ENCODE data around the gene FGF2.

DNA sequence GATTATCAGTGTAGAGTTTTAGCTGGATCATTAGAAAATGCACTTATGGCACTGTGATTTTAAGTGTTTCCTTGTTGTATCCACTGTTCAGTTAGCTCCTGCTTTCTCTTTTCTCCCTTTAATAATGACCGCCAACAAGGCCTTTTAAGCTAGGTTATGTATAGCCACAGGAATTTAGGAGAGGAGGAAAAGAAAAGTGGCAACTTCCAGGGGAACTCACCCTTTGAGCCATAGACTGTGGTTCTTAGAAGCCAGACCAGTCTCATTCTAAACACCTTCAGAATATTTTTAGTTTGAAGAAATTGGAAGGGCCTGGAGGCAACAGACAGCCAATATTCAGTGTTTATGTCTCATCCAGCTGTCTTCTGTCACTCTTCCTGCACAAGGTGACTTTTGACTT, 6.1 kb downstream of the FGF2 start:
- TF ChIP-seq EZH2phosphoT487 (IDR thresholded peaks at IDR 0.05; ENCODE audit: borderline replicate concordance): no peak
- no peak for TF ChIP-seq POLR2A (IDR thresholded peaks at IDR 0.05; ENCODE audit: borderline replicate concordance, extremely low read depth, insufficient read depth, insufficient read length)
- TF ChIP-seq, protein P1, sequence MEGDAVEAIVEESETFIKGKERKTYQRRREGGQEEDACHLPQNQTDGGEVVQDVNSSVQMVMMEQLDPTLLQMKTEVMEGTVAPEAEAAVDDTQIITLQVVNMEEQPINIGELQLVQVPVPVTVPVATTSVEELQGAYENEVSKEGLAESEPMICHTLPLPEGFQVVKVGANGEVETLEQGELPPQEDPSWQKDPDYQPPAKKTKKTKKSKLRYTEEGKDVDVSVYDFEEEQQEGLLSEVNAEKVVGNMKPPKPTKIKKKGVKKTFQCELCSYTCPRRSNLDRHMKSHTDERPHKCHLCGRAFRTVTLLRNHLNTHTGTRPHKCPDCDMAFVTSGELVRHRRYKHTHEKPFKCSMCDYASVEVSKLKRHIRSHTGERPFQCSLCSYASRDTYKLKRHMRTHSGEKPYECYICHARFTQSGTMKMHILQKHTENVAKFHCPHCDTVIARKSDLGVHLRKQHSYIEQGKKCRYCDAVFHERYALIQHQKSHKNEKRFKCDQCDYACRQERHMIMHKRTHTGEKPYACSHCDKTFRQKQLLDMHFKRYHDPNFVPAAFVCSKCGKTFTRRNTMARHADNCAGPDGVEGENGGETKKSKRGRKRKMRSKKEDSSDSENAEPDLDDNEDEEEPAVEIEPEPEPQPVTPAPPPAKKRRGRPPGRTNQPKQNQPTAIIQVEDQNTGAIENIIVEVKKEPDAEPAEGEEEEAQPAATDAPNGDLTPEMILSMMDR (IDR thresholded peaks at IDR 0.05 in 2 of 3, conservative IDR thresholded peaks at IDR 0.05 in 1 of 3; ENCODE audit: borderline replicate concordance in 1 of 3, insufficient read depth in 1 of 3, low read depth in 2 of 3, low read length in 2 of 3): no peak
- no peak for TF ChIP-seq POLR2AphosphoS5 (IDR thresholded peaks at IDR 0.05; ENCODE audit: low read depth, low read length)
- TF ChIP-seq JUND (IDR thresholded peaks at IDR 0.05): no peak
- no peak for TF ChIP-seq ZNF274 (IDR thresholded peaks at IDR 0.05; ENCODE audit: low read depth, low read length)
- TF ChIP-seq, protein P2, sequence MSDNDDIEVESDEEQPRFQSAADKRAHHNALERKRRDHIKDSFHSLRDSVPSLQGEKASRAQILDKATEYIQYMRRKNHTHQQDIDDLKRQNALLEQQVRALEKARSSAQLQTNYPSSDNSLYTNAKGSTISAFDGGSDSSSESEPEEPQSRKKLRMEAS (IDR thresholded peaks at IDR 0.05): no peak
- no peak for TF ChIP-seq EGR1 (IDR thresholded peaks at IDR 0.05; ENCODE audit: low read depth)
- TF ChIP-seq, protein P3, sequence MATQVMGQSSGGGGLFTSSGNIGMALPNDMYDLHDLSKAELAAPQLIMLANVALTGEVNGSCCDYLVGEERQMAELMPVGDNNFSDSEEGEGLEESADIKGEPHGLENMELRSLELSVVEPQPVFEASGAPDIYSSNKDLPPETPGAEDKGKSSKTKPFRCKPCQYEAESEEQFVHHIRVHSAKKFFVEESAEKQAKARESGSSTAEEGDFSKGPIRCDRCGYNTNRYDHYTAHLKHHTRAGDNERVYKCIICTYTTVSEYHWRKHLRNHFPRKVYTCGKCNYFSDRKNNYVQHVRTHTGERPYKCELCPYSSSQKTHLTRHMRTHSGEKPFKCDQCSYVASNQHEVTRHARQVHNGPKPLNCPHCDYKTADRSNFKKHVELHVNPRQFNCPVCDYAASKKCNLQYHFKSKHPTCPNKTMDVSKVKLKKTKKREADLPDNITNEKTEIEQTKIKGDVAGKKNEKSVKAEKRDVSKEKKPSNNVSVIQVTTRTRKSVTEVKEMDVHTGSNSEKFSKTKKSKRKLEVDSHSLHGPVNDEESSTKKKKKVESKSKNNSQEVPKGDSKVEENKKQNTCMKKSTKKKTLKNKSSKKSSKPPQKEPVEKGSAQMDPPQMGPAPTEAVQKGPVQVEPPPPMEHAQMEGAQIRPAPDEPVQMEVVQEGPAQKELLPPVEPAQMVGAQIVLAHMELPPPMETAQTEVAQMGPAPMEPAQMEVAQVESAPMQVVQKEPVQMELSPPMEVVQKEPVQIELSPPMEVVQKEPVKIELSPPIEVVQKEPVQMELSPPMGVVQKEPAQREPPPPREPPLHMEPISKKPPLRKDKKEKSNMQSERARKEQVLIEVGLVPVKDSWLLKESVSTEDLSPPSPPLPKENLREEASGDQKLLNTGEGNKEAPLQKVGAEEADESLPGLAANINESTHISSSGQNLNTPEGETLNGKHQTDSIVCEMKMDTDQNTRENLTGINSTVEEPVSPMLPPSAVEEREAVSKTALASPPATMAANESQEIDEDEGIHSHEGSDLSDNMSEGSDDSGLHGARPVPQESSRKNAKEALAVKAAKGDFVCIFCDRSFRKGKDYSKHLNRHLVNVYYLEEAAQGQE (IDR thresholded peaks at IDR 0.05; ENCODE audit: low read depth): no peak
- no peak for TF ChIP-seq TCF7L2 (IDR thresholded peaks at IDR 0.05; ENCODE audit: borderline replicate concordance, extremely low read depth, insufficient read depth, insufficient read length)
- no peak for TF ChIP-seq SIN3A (IDR thresholded peaks at IDR 0.05; ENCODE audit: low read depth)
- no peak for TF ChIP-seq CEBPB (IDR thresholded peaks at IDR 0.05; ENCODE audit: low read depth)

Data from HCT116 (cell line).